ENCODE measurements around the gene ARL6IP4. TPM values are rescaled to one million over a fixed set of nuclear protein-coding genes. Genes with fewer than 3 reads are reported as not detected.

The ARL6IP4 gene
- total RNA-seq, 2 experiments from 2014 or later: 140 to 142 TPM

- POLR2A ChIA-PET: no interaction called here
- Histone ChIP-seq H3K27me3 (ENCODE audit: control insufficient read depth in 1 of 2, insufficient read depth in 2 of 2, low read length in 2 of 2) (no peaks in the 10 kb centered on the region), H3K4me3 (ENCODE audit: low read length) (no peak overlapping the region), H3K36me3 (ENCODE audit: insufficient read depth, low read length) (peaks cover 26% of the 10 kb centered on the region), H3K27ac (ENCODE audit: low read depth in 1 of 2, low read length in 2 of 2) (no peak overlapping the region), H3K9me3 (ENCODE audit: control insufficient read depth in 1 of 2, insufficient read depth in 1 of 2, low read length in 2 of 2) (no peaks in the 10 kb centered on the region), H3K4me1 (ENCODE audit: insufficient read depth, low read length) (no peaks in the 10 kb centered on the region)
- Mint-ChIP-seq H3K27ac (no peak overlapping the region), H3K27me3 (no peaks in the 10 kb centered on the region), H3K36me3 (ENCODE audit: low read depth) (peaks cover 11% of the 10 kb centered on the region), H3K4me1 (ENCODE audit: low read depth) (no peaks in the 10 kb centered on the region), H3K9me3 (no peaks in the 10 kb centered on the region), H3K4me3 (no peak overlapping the region)
- intact Hi-C loops (cut with DNase I, micrococcal nuclease): no loop called here
- no peak for TF ChIP-seq CTCF (IDR thresholded peaks at IDR 0.05)
- no peak for DNase-seq
- CTCF ChIA-PET: no interaction called here
- ATAC-seq (ENCODE audit: poor library complexity): no peak
These were observed 15.7 kb downstream of the ARL6IP4 start for GRCh38 chr12:122996188-122996601.

GRCh38 chr12:122996621-122997342, 16.3 kb downstream of the ARL6IP4 start:
- Mint-ChIP-seq H3K9me3 (no peaks in the 10 kb centered on the region), H3K27me3 (no peaks in the 10 kb centered on the region), H3K4me3 (no peak overlapping the region), H3K36me3 (ENCODE audit: low read depth) (peaks cover 14% of the 10 kb centered on the region), H3K4me1 (ENCODE audit: low read depth) (no peaks in the 10 kb centered on the region), H3K27ac (no peak overlapping the region)
- Histone ChIP-seq H3K4me1 (ENCODE audit: insufficient read depth, low read length) (no peaks in the 10 kb centered on the region), H3K27ac (ENCODE audit: low read depth in 1 of 2, low read length in 2 of 2) (no peak overlapping the region), H3K36me3 (ENCODE audit: insufficient read depth, low read length) (peaks cover 26% of the 10 kb centered on the region), H3K27me3 (ENCODE audit: control insufficient read depth in 1 of 2, insufficient read depth in 2 of 2, low read length in 2 of 2) (no peaks in the 10 kb centered on the region), H3K4me3 (ENCODE audit: low read length) (no peak overlapping the region), H3K9me3 (ENCODE audit: control insufficient read depth in 1 of 2, insufficient read depth in 1 of 2, low read length in 2 of 2) (no peaks in the 10 kb centered on the region)
- intact Hi-C loops (cut with DNase I, micrococcal nuclease): no loop called here
- CTCF ChIA-PET: no interaction called here
- ATAC-seq (ENCODE audit: poor library complexity) (no peak), DNase-seq (no peak)
- no peak for TF ChIP-seq CTCF (IDR thresholded peaks at IDR 0.05)
- POLR2A ChIA-PET: interaction anchor here (0.5 to 1.2 kb wide), 2 partner anchors 68 to 236 kb away, joined by 3 read pairs; partner anchors contain the start of genes MPHOSPH9 and MTRFR

GRCh38 chr12:122997343-122998250, 17.1 kb downstream of the ARL6IP4 start:
- Histone ChIP-seq H3K9me3 (ENCODE audit: control insufficient read depth in 1 of 2, insufficient read depth in 1 of 2, low read length in 2 of 2) (no peaks in the 10 kb centered on the region), H3K4me3 (ENCODE audit: low read length) (no peak overlapping the region), H3K36me3 (ENCODE audit: insufficient read depth, low read length) (peaks cover 24% of the 10 kb centered on the region), H3K27me3 (ENCODE audit: control insufficient read depth in 1 of 2, insufficient read depth in 2 of 2, low read length in 2 of 2) (no peaks in the 10 kb centered on the region), H3K27ac (ENCODE audit: low read depth in 1 of 2, low read length in 2 of 2) (no peak overlapping the region), H3K4me1 (ENCODE audit: insufficient read depth, low read length) (no peaks in the 10 kb centered on the region)
- ChIA-PET CTCF (no interaction called here), POLR2A (interaction anchor here (0.5 to 1.2 kb wide), 2 partner anchors 69 to 235 kb away, joined by 3 read pairs; partner anchors contain the start of genes MPHOSPH9 and MTRFR)
- Mint-ChIP-seq H3K36me3 (ENCODE audit: low read depth) (peaks cover 14% of the 10 kb centered on the region), H3K27ac (no peak overlapping the region), H3K9me3 (no peaks in the 10 kb centered on the region), H3K4me1 (ENCODE audit: low read depth) (no peaks in the 10 kb centered on the region), H3K4me3 (no peak overlapping the region), H3K27me3 (no peaks in the 10 kb centered on the region)
- no peak for TF ChIP-seq CTCF (IDR thresholded peaks at IDR 0.05)
- no peak for ATAC-seq (ENCODE audit: poor library complexity)
- intact Hi-C loops (cut with DNase I, micrococcal nuclease): no loop called here
- no peak for DNase-seq
